ENCODE measurements around the gene STAG1. TPM values are rescaled to one million over a fixed set of nuclear protein-coding genes. Genes with fewer than 3 reads are reported as not detected.

STAG1 gene
- total and polyA plus RNA-seq, 2 of the 13 experiments (the other 11 are each of a cell fraction or from before 2014, with no cell fraction given) = 6.2 to 25.9 TPM

DNA sequence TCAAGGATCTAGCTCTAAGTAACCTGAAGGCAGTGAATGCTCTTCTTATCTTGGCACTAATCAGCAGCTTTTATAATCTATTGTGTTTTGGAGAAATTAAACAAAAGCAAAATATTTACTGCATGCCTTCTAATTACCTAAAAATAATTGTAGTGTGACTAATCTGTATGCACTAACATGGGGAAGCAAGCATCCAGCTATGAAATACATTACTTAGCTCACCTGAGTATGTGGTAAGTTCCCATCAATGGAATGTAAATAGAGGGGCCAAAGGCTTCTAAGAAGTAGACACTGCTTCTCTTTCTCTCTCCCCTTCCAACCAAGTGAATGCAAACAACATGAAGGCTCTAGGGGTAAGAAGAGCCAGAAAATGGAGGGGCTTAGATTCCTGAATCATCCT lies 165.6 kb downstream of the STAG1 start (continued):
- TF ChIP-seq, protein P1, sequence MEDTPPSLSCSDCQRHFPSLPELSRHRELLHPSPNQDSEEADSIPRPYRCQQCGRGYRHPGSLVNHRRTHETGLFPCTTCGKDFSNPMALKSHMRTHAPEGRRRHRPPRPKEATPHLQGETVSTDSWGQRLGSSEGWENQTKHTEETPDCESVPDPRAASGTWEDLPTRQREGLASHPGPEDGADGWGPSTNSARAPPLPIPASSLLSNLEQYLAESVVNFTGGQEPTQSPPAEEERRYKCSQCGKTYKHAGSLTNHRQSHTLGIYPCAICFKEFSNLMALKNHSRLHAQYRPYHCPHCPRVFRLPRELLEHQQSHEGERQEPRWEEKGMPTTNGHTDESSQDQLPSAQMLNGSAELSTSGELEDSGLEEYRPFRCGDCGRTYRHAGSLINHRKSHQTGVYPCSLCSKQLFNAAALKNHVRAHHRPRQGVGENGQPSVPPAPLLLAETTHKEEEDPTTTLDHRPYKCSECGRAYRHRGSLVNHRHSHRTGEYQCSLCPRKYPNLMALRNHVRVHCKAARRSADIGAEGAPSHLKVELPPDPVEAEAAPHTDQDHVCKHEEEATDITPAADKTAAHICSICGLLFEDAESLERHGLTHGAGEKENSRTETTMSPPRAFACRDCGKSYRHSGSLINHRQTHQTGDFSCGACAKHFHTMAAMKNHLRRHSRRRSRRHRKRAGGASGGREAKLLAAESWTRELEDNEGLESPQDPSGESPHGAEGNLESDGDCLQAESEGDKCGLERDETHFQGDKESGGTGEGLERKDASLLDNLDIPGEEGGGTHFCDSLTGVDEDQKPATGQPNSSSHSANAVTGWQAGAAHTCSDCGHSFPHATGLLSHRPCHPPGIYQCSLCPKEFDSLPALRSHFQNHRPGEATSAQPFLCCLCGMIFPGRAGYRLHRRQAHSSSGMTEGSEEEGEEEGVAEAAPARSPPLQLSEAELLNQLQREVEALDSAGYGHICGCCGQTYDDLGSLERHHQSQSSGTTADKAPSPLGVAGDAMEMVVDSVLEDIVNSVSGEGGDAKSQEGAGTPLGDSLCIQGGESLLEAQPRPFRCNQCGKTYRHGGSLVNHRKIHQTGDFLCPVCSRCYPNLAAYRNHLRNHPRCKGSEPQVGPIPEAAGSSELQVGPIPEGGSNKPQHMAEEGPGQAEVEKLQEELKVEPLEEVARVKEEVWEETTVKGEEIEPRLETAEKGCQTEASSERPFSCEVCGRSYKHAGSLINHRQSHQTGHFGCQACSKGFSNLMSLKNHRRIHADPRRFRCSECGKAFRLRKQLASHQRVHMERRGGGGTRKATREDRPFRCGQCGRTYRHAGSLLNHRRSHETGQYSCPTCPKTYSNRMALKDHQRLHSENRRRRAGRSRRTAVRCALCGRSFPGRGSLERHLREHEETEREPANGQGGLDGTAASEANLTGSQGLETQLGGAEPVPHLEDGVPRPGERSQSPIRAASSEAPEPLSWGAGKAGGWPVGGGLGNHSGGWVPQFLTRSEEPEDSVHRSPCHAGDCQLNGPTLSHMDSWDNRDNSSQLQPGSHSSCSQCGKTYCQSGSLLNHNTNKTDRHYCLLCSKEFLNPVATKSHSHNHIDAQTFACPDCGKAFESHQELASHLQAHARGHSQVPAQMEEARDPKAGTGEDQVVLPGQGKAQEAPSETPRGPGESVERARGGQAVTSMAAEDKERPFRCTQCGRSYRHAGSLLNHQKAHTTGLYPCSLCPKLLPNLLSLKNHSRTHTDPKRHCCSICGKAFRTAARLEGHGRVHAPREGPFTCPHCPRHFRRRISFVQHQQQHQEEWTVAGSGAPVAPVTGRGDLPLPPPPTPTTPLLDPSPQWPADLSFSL (CRISPR knock-in tag; IDR thresholded peaks at IDR 0.05) = no peak
- no peak for TF ChIP-seq PRPF4 (IDR thresholded peaks at IDR 0.05; ENCODE audit: low read depth, low read length, poor library complexity, severe bottlenecking)
- no peak for TF ChIP-seq CBX1 (IDR thresholded peaks at IDR 0.05; ENCODE audit: low read depth)
- no peak for TF ChIP-seq ZNF761 (CRISPR knock-in tag; conservative IDR thresholded peaks at IDR 0.05)
- no peak for TF ChIP-seq ZNF766 (CRISPR knock-in tag; IDR thresholded peaks at IDR 0.05; ENCODE audit: borderline replicate concordance)
- TF ChIP-seq FOXK1 (CRISPR knock-in tag; IDR thresholded peaks at IDR 0.05; ENCODE audit: borderline replicate concordance, low read depth) = peak; percentile 47; the same call in 1 of the 2 replicates
- TF ChIP-seq ZNF547 (CRISPR knock-in tag; IDR thresholded peaks at IDR 0.05) = no peak
- no peak for TF ChIP-seq ZNF446 (CRISPR knock-in tag; IDR thresholded peaks at IDR 0.05)
- peak; percentile 65 for TF ChIP-seq CEBPG (CRISPR knock-in tag; IDR thresholded peaks at IDR 0.05)
- no peak for TF ChIP-seq NR2C2 (CRISPR knock-in tag; IDR thresholded peaks at IDR 0.05; ENCODE audit: borderline replicate concordance)
- no peak for TF ChIP-seq ZNF720 (CRISPR knock-in tag; IDR thresholded peaks at IDR 0.05)
- no peak for TF ChIP-seq TOE1 (CRISPR knock-in tag; IDR thresholded peaks at IDR 0.05)
- TF ChIP-seq, protein P2, sequence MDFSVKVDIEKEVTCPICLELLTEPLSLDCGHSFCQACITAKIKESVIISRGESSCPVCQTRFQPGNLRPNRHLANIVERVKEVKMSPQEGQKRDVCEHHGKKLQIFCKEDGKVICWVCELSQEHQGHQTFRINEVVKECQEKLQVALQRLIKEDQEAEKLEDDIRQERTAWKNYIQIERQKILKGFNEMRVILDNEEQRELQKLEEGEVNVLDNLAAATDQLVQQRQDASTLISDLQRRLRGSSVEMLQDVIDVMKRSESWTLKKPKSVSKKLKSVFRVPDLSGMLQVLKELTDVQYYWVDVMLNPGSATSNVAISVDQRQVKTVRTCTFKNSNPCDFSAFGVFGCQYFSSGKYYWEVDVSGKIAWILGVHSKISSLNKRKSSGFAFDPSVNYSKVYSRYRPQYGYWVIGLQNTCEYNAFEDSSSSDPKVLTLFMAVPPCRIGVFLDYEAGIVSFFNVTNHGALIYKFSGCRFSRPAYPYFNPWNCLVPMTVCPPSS (IDR thresholded peaks at IDR 0.05) = no peak
- TF ChIP-seq, protein P3, sequence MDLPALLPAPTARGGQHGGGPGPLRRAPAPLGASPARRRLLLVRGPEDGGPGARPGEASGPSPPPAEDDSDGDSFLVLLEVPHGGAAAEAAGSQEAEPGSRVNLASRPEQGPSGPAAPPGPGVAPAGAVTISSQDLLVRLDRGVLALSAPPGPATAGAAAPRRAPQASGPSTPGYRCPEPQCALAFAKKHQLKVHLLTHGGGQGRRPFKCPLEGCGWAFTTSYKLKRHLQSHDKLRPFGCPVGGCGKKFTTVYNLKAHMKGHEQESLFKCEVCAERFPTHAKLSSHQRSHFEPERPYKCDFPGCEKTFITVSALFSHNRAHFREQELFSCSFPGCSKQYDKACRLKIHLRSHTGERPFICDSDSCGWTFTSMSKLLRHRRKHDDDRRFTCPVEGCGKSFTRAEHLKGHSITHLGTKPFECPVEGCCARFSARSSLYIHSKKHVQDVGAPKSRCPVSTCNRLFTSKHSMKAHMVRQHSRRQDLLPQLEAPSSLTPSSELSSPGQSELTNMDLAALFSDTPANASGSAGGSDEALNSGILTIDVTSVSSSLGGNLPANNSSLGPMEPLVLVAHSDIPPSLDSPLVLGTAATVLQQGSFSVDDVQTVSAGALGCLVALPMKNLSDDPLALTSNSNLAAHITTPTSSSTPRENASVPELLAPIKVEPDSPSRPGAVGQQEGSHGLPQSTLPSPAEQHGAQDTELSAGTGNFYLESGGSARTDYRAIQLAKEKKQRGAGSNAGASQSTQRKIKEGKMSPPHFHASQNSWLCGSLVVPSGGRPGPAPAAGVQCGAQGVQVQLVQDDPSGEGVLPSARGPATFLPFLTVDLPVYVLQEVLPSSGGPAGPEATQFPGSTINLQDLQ (CRISPR knock-in tag; IDR thresholded peaks at IDR 0.05) = no peak
- TF ChIP-seq TRIM24 (CRISPR knock-in tag; IDR thresholded peaks at IDR 0.05) = no peak
- TF ChIP-seq ETV5 (CRISPR knock-in tag; IDR thresholded peaks at IDR 0.05; ENCODE audit: borderline replicate concordance) = no peak
- no peak for TF ChIP-seq YEATS4 (CRISPR knock-in tag; IDR thresholded peaks at IDR 0.05; ENCODE audit: borderline replicate concordance)
- TF ChIP-seq FOXA3 (CRISPR knock-in tag; IDR thresholded peaks at IDR 0.05) = peak; percentile 88
- TF ChIP-seq, protein P4, sequence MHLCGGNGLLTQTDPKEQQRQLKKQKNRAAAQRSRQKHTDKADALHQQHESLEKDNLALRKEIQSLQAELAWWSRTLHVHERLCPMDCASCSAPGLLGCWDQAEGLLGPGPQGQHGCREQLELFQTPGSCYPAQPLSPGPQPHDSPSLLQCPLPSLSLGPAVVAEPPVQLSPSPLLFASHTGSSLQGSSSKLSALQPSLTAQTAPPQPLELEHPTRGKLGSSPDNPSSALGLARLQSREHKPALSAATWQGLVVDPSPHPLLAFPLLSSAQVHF (CRISPR knock-in tag; IDR thresholded peaks at IDR 0.05) = no peak

Measured in HepG2 (cell line).